SK-N-SH (cell line): ENCODE data around the gene ADH5. TPM values are rescaled to one million over a fixed set of nuclear protein-coding genes. Genes with fewer than 3 reads are reported as not detected.

Experiments
- CTCF ChIA-PET: fragments of 300-600, 350-600 bp; formaldehyde crosslinking; extraction: SDS; loops from one replicate; lab custom pipeline; 2021; lab: Yijun Ruan, JAX
- POLR2A ChIA-PET: fragments of 350-600 bp; sonication (Branson Sonifier 250); formaldehyde crosslinking; extraction: SDS; loops from one replicate; lab custom pipeline; 2020; ENCODE audit warnings: antibody characterized with exemption, inconsistent platforms; lab: Yijun Ruan, JAX
- DNase-seq: peaks from one replicate; pipeline ENCODE4 v3.0.0; 2012
- H2AFZ ChIP-seq: fragments of 200-600 bp; sonication (generic); 2 replicates; pipeline ENCODE4 v1.8.1; 2016; ENCODE audit warnings: antibody characterized with exemption, mild to moderate bottlenecking, low read depth
- H3F3A ChIP-seq: fragments of 200-600 bp; sonication (generic); replicated peaks from 2 replicates; pipeline ENCODE3; 2016; ENCODE audit warnings: antibody characterized with exemption, mild to moderate bottlenecking; ENCODE audit not compliant: insufficient read depth
- H3K27ac ChIP-seq, 2 experiments: fragments of 200-500 bp in 1 of 2; fragments of 200-600 bp in 1 of 2; sonication (Bioruptor generic) in 1 of 2; sonication (generic), shearing (Covaris generic) in 1 of 2; 2 replicates each; pipeline versions ENCODE4 v1.5.1 to v1.6.1; 2014 to 2016; ENCODE audit warnings: low read depth in 2 of 2, inconsistent platforms in 1 of 2, low read length in 1 of 2, mild to moderate bottlenecking in 1 of 2, mixed read lengths in 1 of 2
- H3K27me3 ChIP-seq: fragments of 200-600 bp; sonication (generic), shearing (Covaris generic); 2 replicates; pipeline ENCODE4 v1.6.1; 2016; ENCODE audit warnings: mixed run types; ENCODE audit not compliant: insufficient read depth
- H3K36me3 ChIP-seq, 2 experiments: fragments of 200-500 bp in 1 of 2; fragments of 200-600 bp in 1 of 2; sonication (Bioruptor generic) in 1 of 2; sonication (generic) in 1 of 2; replicated peaks in 1 of 2; 2 replicates each; pipeline versions ENCODE3 to v1.5.1; 2014 to 2016; ENCODE audit warnings: low read length in 1 of 2, mild to moderate bottlenecking in 1 of 2; ENCODE audit not compliant: insufficient read depth in 2 of 2, control insufficient read depth in 1 of 2
- H3K4me1 ChIP-seq, 2 experiments: fragments of 200-500 bp in 1 of 2; fragments of 200-600 bp in 1 of 2; sonication (Bioruptor generic) in 1 of 2; sonication (generic), shearing (Covaris generic) in 1 of 2; 2 replicates each; pipeline versions ENCODE4 v1.5.1 to v1.6.1; 2014 to 2016; ENCODE audit warnings: low read depth in 1 of 2, low read length in 1 of 2, mixed run types in 1 of 2; ENCODE audit not compliant: insufficient read depth in 2 of 2, control insufficient read depth in 1 of 2
- H3K4me2 ChIP-seq: fragments of 200-600 bp; sonication (generic), shearing (Covaris generic); 2 replicates; pipeline ENCODE4 v1.6.1; 2017; ENCODE audit warnings: mixed run types
- H3K4me3 ChIP-seq, 2 experiments: fragments of 200-500 bp in 1 of 2; fragments of 200-600 bp in 1 of 2; sonication (Bioruptor generic) in 1 of 2; sonication (generic), shearing (Covaris generic) in 1 of 2; 2 replicates each; pipeline versions ENCODE4 v1.5.1 to v1.8.1; 2014 to 2016; ENCODE audit warnings: low read depth in 2 of 2, inconsistent platforms in 1 of 2, low read length in 1 of 2, mild to moderate bottlenecking in 1 of 2, mixed read lengths in 1 of 2, moderate library complexity in 1 of 2
- H3K79me2 ChIP-seq: fragments of 200-600 bp; sonication (generic); 2 replicates; pipeline ENCODE4 v1.8.1; 2017; ENCODE audit warnings: mild to moderate bottlenecking; ENCODE audit not compliant: insufficient read depth
- H3K9ac ChIP-seq: fragments of 200-600 bp; sonication (generic); 2 replicates; pipeline ENCODE4 v1.6.1; 2017; ENCODE audit warnings: mixed run types
- H3K9me2 ChIP-seq: fragments of 200-600 bp; sonication (generic); 2 replicates; pipeline ENCODE4 v1.6.1; 2017; ENCODE audit warnings: mixed run types
- H3K9me3 ChIP-seq: fragments of 200-600 bp; sonication (generic); 2 replicates; pipeline ENCODE4 v1.6.1; 2017; ENCODE audit warnings: mixed run types, mild to moderate bottlenecking, moderate library complexity
- H4K20me1 ChIP-seq: fragments of 200-600 bp; sonication (generic); 2 replicates; pipeline ENCODE4 v1.6.1; 2017; ENCODE audit warnings: mild to moderate bottlenecking, mixed run types; ENCODE audit not compliant: insufficient read depth
- EP300 ChIP-seq, 2 experiments: IDR thresholded peaks; 2 replicates each; pipeline versions ENCODE4 v1.4.0 to v1.6.1; 2012; ENCODE audit warnings: borderline replicate concordance in 1 of 2, low read depth in 1 of 2, low read length in 1 of 2
- FOXJ3 ChIP-seq: sonication (generic); formaldehyde crosslinking; IDR thresholded peaks from 2 replicates; pipeline ENCODE4 v1.5.1; 2020; ENCODE audit warnings: mild to moderate bottlenecking, missing genetic modification reagents
- IRF3 ChIP-seq: fragments of 150-350 bp; IDR thresholded peaks from 2 replicates; pipeline ENCODE4 v1.6.1; 2016; ENCODE audit warnings: mild to moderate bottlenecking, low read depth, low read length
- NRF1 ChIP-seq: IDR thresholded peaks from 2 replicates; pipeline ENCODE4 v1.6.1; 2012; ENCODE audit warnings: low read depth, mild to moderate bottlenecking, low read length
- POLR2AphosphoS5 ChIP-seq: IDR thresholded peaks from 2 replicates; pipeline ENCODE4 v1.6.1; 2012; ENCODE audit warnings: low read depth, low read length
- REST ChIP-seq: IDR thresholded peaks from 2 replicates; pipeline ENCODE4 v1.6.1; 2012; ENCODE audit warnings: mild to moderate bottlenecking, low read depth, low read length, moderate library complexity
- USF1 ChIP-seq: IDR thresholded peaks from 2 replicates; pipeline ENCODE4 v1.4.0; 2012; ENCODE audit warnings: low read depth, borderline replicate concordance
- WGBS: methylation state at CpG from one replicate; pipeline ENCODE4 v1.1.6; 2017; ENCODE audit warnings: low lambda C conversion rate; 5-methylcytosine and 5-hydroxymethylcytosine counted together
- polyA plus RNA-seq, 3 experiments: library from polyadenylated mRNA; depleted of rRNA; stranded (reverse); fragments of >200 nt; gene quantifications; 2 replicates each; pipeline ENCODE4 v1.2.3, GENCODE V29; 2012
- TF ChIP-seq, protein P1 (sequence below): IDR thresholded peaks from 2 replicates; pipeline ENCODE4 v1.4.0; 2012; ENCODE audit warnings: low read depth, borderline replicate concordance
- TF ChIP-seq, protein P2 (sequence below): fragments of 150-350 bp; IDR thresholded peaks from 2 replicates; pipeline ENCODE4 v1.6.1; 2017; ENCODE audit warnings: antibody characterized with exemption, low read length, low read depth, borderline replicate concordance

The ADH5 gene
- polyA plus RNA-seq, 1 of the 3 experiments (the other 2 are of a cell fraction) = 111 TPM

DNA sequence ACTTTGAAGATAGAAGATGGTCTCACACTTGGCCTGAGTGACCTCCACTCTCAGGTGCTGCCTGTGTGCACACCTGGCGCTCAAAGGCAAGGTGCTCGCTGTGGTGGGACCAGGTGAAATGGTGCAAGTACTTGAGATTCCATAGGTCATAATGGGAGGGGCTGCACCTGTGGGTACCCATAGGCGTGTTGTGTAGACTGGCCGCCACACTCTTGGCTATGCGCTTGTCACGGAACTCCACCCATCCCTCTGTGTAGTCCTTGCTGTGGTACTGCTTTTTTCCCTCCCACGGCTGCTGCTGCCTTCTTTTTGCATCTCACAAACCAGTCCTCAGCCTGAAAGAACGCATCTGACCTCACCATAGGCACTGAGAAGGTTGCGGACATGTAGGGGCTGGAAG lies 66.0 kb downstream of the ADH5 start:
- Histone ChIP-seq H3K9me3 (no peaks in the 10 kb centered on the region; the same call in 1 of the 2 replicates), H3K9me2 (no peaks in the 10 kb centered on the region), H3K4me2 (no peak overlapping the region), H3K36me3 (peaks cover 0 to 17% of the 10 kb centered on the region in 2 experiments), H3K79me2 (peaks cover 99% of the 10 kb centered on the region), H3K9ac (no peak overlapping the region), H4K20me1 (peaks cover 25% of the 10 kb centered on the region; the same call in 1 of the 2 replicates), H3F3A (no peaks in the 10 kb centered on the region), H3K4me3 (0 out of 4 replicates have a peak overlapping the region, but pooled peaks of 1 of the 2 experiments have one; percentile 14), H3K27me3 (no peaks in the 10 kb centered on the region), H2AFZ (no peak overlapping the region), H3K4me1 (peaks cover 0 to 2% of the 10 kb centered on the region in 2 experiments; a peak in 1 of 4 replicates), H3K27ac (no peak overlapping the region)
- WGBS = 98% methylated on average over 9 of the region's 9 CpGs
- POLR2A ChIA-PET = no interaction called here
- CTCF ChIA-PET = no interaction called here
- no peak for DNase-seq
- no peak for TF ChIP-seq EP300 (IDR thresholded peaks at IDR 0.05; ENCODE audit: borderline replicate concordance in 1 of 2, low read depth in 1 of 2, low read length in 1 of 2)
- TF ChIP-seq, protein P1, sequence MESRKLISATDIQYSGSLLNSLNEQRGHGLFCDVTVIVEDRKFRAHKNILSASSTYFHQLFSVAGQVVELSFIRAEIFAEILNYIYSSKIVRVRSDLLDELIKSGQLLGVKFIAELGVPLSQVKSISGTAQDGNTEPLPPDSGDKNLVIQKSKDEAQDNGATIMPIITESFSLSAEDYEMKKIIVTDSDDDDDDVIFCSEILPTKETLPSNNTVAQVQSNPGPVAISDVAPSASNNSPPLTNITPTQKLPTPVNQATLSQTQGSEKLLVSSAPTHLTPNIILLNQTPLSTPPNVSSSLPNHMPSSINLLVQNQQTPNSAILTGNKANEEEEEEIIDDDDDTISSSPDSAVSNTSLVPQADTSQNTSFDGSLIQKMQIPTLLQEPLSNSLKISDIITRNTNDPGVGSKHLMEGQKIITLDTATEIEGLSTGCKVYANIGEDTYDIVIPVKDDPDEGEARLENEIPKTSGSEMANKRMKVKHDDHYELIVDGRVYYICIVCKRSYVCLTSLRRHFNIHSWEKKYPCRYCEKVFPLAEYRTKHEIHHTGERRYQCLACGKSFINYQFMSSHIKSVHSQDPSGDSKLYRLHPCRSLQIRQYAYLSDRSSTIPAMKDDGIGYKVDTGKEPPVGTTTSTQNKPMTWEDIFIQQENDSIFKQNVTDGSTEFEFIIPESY = no peak
- no peak for TF ChIP-seq NRF1
- TF ChIP-seq FOXJ3 (CRISPR knock-in tag) = no peak

- Histone ChIP-seq H3K4me3 (no peak overlapping the region), H3K9me3 (no peaks in the 10 kb centered on the region; the same call in 1 of the 2 replicates), H3K9me2 (no peaks in the 10 kb centered on the region), H3F3A (no peaks in the 10 kb centered on the region), H3K79me2 (peaks cover 99% of the 10 kb centered on the region), H4K20me1 (peaks cover 21% of the 10 kb centered on the region; the same call in 1 of the 2 replicates), H3K9ac (no peak overlapping the region), H2AFZ (no peak overlapping the region), H3K4me1 (peaks cover 0 to 2% of the 10 kb centered on the region in 2 experiments; a peak in 1 of 4 replicates), H3K36me3 (peaks cover 0 to 17% of the 10 kb centered on the region in 2 experiments), H3K27me3 (no peaks in the 10 kb centered on the region), H3K4me2 (no peak overlapping the region), H3K27ac (no peak overlapping the region)
- TF ChIP-seq REST (no peak), IRF3 (no peak), POLR2AphosphoS5 (no peak), USF1 (no peak)
- TF ChIP-seq, protein P2, sequence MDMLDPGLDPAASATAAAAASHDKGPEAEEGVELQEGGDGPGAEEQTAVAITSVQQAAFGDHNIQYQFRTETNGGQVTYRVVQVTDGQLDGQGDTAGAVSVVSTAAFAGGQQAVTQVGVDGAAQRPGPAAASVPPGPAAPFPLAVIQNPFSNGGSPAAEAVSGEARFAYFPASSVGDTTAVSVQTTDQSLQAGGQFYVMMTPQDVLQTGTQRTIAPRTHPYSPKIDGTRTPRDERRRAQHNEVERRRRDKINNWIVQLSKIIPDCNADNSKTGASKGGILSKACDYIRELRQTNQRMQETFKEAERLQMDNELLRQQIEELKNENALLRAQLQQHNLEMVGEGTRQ = no peak
- TF ChIP-seq, protein P1 = no peak
- WGBS = 98% methylated on average over 4 of the region's 5 CpGs
- ChIA-PET CTCF (interaction anchor here (0.6 kb wide), 1 partner anchor 904 kb away, joined by 3 read pairs; no protein-coding TSS in a partner anchor), POLR2A (no interaction called here)
- DNase-seq = no peak
These were observed 67.2 kb downstream of the ADH5 start for GRCh38 chr4:99021386-99021785.
